GM23338 (cell line): Measurements from ENCODE around the gene USP17L13.
"Not testable (repeated sequence)": the region's sequence is repeated elsewhere in the genome, so short reads cannot be mapped to it uniquely, and the experiment has no call there.

Source experiments
- CREB1 ChIP-seq: fragments of 250-450 bp; sonication (Bioruptor Pico); IDR thresholded peaks from 2 replicates; pipeline ENCODE4 v1.5.0; 2020; ENCODE audit warnings: low read depth, mild to moderate bottlenecking, moderate library complexity
- CTCF ChIP-seq, 2 experiments: fragments of 200-600 bp in 1 of 2; sonication (generic) in 1 of 2; conservative IDR thresholded peaks; 2 replicates each; pipeline versions ENCODE4 v1.5.1 to v1.6.1; 2016 to 2017; ENCODE audit warnings: antibody characterized with exemption in 2 of 2, low read depth in 2 of 2, mild to moderate bottlenecking in 2 of 2, moderate library complexity in 1 of 2
- ETS1 ChIP-seq: IDR thresholded peaks from 2 replicates; pipeline ENCODE4 v1.6.1; 2016; ENCODE audit warnings: antibody characterized with exemption
- EZH2 ChIP-seq: fragments of 200-600 bp; sonication (generic); IDR thresholded peaks from one replicate; pipeline ENCODE4 v1.8.0; 2017; ENCODE audit warnings: antibody characterized with exemption, mild to moderate bottlenecking, low read depth; ENCODE audit not compliant: unreplicated experiment
- EZH2phosphoT487 ChIP-seq: fragments of 200-600 bp; sonication (generic); IDR thresholded peaks from one replicate; pipeline ENCODE4 v1.8.1; 2018; ENCODE audit warnings: antibody characterized with exemption; ENCODE audit not compliant: unreplicated experiment
- JUNB ChIP-seq: IDR thresholded peaks from one replicate; pipeline ENCODE4 v1.6.1; 2016; ENCODE audit warnings: antibody characterized with exemption; ENCODE audit not compliant: unreplicated experiment
- NANOG ChIP-seq: IDR thresholded peaks from 2 replicates; pipeline ENCODE4 v1.6.1; 2016; ENCODE audit warnings: antibody characterized with exemption, borderline replicate concordance
- POLR2AphosphoS5 ChIP-seq: IDR thresholded peaks from 2 replicates; pipeline ENCODE4 v1.6.1; 2016; ENCODE audit warnings: antibody characterized with exemption, low read depth
- REST ChIP-seq: IDR thresholded peaks from one replicate; pipeline ENCODE4 v1.6.1; 2018; ENCODE audit warnings: antibody characterized with exemption; ENCODE audit not compliant: unreplicated experiment
- STAT1 ChIP-seq: IDR thresholded peaks from one replicate; pipeline ENCODE4 v1.6.1; 2016; ENCODE audit warnings: antibody characterized with exemption; ENCODE audit not compliant: unreplicated experiment
- ZNF114 ChIP-seq: fragments of 250-450 bp; sonication (Bioruptor Pico); IDR thresholded peaks from 2 replicates; pipeline ENCODE4 v1.5.0; 2020; ENCODE audit warnings: mild to moderate bottlenecking, moderate library complexity

- TF ChIP-seq CTCF (conservative IDR thresholded peaks at IDR 0.05; ENCODE audit: low read depth in 2 of 2); EZH2; EZH2phosphoT487; REST; POLR2AphosphoS5; ZNF114 (CRISPR knock-in tag); NANOG; CREB1 (CRISPR knock-in tag); JUNB; ETS1; STAT1: not testable (repeated sequence)
Measured at GRCh38 chr4:9243579-9243978, 18.9 kb downstream of the USP17L13 start, which contains the start of gene USP17L17.
